EL (cell line): ENCODE measurements around the gene DCP1A.
A peak's percentile ranks its signal among the peaks of the same experiment; 100 is the strongest.

ENCODE experiments used
- DNase-seq: peaks from one replicate; pipeline ENCODE4 v3.0.0-alpha.2; 2016

DCP1A gene

DNA sequence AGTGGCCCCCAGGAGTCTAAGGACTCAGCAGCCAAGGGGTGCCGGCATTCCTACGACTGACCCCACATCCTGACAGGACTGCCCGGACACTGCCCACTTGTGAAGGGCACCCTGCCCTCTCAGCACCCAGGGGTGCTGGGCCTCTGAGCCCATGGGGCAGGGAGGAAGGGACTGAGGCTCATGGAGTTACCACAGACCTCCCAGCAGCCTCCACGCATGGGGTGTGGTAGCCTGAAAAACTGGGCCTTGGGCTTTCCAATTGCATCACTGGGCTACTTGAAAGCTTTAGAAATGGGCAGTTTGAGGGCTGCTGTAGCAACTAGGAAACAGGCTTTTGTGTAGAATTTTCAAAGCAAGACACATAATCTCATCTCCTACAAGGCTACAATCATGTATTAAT lies 104.7 kb downstream of the DCP1A start:
- no peak for DNase-seq

DNA sequence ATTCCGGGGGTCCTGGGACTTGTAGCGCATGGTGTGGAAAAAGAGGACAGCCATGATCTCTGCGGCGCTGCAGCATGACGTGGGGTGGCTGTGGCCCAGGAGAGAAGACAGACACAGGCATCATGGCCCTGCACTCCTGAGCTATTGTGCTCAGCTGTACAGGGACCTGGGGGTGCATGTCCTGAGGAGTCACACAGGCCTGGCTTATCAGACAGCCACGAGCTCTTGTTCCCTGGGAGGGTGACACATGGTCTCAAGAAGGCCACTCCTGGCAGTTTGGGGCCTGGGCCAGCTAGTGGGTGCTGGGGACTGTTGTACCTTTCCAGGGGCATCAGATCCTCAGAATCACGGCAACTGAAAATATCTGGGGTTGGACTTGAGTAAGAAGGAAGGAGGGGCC lies 105.2 kb downstream of the DCP1A start:
- no peak for DNase-seq

DNA sequence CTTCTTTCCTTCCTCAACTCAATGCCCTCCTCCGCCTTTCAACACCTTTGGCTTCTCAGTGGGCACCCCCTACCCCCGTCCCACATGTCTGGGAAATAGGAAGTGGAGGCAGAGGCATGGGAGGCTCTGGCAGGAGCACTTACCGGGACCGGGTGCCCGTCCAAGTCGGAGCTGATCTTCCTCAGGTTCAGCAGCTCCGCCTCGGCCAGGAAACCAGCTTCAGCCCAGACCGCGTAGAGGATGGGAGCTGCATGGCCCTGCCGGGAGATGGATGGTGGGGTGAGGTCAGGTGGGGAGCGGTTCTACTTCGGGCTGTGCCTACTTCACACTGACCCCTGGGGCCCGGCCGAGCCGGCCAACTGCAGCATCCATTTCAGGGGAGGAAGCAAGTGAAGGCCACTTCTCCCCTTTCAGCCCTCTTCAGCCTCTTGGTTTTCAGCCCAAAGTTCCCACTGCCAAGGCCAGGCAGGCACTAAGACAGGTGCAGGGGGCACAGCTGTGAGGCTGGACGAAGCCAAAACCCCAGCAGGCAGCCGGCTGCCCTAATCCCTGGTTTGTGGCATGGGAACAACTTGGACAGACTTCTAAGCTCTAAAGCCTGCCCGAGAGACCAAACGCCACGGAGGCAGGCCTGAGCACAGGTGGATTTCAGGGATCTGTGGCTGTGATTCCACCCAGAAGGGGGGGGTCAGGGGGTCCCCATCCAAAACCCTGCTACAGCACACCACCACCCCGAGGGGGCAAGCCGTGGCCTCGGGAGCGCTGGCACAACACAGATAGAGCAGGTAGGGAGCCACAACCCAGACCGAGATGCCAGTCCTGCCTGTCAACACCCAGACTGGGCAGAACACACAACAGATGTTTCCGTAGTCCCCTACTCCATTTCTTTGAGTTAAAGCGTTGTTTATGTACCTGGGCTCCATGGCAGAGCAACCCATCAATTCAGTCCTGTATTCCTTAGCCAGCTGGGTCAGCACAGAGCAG lies 106.1 kb downstream of the DCP1A start:
- no peak for DNase-seq

DNA sequence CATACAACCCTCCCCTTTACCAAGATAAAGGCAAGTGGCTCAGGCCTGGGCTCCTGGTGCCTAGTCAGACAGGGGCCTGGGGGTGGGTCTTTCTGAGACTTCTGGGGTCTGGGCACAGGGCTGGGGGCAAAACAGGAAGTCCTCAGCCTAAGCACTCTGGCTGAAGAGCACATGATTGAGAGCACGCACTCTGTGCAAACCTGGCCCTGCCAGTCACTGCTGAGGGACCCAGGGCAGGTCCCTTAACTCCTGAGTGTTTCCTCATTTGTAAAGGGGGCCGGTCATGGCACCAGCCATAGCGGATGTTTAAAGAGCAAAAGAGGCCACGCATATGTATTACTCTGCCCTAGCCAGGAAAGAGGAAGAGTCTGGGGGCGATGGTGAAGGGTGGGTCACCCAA lies 107.5 kb downstream of the DCP1A start:
- no peak for DNase-seq

DNA sequence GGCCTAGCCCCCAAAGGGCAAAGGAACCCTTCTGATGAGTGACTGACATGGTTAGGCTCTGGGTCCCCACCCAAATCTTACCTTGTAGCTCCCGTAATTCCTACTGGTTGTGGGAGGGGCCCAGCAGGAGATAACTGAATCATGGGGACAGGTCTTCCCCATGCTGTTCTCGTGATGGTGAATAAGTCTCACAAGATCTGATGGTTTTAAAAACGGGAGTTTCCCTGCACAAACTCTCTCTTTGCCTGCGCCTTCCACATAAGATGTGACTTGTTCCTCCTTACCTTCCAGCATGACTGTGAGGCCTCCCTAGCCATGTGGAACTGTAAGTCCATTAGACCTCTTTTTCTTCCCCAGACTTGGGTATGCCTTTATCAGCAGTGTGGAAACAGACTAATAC lies 108.5 kb downstream of the DCP1A start:
- DNase-seq = no peak

DNA sequence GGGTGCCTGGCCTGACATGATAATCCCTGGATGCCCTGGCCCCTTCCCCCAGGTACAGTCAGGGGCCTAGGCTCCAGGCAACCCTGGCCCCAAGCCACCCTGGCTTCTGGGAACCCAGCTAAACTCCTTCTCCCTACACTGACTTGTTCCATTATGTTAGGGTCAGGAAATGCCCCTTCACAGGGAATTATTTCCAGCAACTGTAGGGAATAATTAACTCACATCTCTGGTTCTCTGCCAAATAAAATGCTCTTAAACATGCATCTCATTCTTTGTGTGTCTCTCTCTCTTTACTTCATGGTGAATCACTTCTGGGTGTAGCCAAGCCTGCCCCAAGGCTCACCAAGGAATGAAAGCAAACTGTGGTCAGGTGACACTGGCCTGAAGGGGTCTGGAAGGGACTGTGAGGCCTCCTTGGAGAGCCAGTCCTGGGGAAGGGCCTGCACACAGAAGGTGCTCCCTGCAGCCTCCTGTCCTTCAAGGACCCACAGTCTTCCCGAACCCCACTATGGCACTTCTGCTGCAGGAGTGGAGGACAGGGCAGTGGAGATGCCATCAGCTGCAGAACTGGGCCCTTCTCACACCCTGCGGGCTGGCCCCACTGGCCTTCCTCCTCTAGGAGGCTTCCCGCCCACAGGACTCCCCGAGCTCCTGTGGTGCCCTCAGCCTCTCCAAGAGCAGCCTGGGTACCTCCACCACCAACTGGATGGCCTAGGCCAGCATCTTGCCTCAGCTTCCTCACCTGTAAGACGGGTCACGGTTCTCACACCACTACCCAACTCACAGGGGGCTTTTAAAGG lies 109.1 kb downstream of the DCP1A start:
- DNase-seq = peak; percentile 97

DNA sequence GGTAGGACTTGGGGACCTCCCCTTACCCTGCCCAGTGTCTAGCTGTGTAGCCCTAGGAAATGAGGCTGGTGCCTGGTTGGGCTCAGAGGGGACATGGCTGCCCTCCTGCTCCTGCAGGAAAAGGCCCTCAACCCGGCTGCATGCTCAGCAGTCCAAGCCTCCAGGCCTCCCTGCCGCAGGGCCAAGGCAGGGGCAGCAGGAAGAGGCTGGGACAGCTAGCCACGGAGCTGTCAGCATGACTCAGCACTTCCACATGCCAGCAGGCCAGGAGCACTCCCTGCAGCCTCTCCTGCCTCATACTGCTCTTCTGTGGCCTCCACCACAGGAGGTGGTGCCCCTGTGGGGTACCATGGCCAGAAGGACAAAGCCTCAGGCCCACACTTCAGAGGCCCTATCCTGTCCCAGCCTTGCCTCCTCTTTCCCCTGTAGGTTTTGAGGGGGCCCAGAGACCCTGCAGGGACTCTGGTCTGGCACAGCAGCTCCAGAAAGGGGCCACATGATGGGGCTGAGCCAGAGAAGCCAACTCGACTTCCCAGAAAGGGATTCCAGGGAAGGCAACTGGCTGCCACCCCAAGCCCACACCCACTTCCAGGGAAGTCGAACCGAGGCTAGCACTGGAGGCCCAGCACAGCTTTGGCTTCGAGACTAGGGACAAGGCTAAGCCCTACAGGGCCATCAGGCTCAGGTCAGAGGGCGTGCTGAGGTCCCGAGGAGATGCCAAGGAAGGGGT lies 111.1 kb downstream of the DCP1A start:
- peak; percentile 93 for DNase-seq

DNA sequence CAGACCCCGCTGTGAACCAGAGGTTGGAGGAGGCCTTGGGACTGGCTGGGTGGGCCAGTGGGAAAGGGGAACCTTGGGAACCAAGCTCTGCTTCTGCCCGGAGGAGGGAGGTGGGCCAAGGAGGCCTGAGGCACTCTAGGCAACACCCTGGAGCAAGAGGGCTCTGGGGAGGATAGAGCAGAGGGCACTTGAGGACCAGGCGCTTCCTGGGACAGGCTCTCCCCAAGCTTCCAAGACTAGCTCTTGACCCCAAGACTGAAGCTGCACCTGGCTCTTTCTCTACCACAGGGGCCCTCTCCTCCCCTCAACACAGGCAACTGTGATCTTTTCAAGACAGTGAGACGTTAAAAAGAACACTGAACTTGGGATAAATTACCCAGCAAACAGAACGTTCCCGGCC lies 111.8 kb downstream of the DCP1A start:
- no peak for DNase-seq

DNA sequence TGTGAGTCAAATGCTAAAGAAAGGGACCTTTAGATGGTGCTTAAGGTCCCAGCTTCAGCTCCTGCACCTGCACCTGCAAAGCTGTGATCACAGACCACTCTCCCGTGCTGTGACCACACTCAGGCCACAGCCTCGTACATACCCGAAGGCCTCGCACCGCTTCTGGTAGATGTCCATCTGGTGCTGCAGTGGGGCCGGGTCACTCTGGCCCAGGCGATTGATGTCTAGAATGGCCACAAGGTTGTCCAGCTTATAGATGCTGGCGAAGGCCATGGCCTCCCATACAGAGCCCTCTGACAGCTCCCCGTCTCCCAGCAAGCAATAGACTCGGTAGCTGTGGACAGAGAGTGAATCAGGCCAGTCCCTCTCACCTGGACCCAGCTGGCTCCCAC lies 112.5 kb downstream of the DCP1A start:
- DNase-seq = no peak

DNA sequence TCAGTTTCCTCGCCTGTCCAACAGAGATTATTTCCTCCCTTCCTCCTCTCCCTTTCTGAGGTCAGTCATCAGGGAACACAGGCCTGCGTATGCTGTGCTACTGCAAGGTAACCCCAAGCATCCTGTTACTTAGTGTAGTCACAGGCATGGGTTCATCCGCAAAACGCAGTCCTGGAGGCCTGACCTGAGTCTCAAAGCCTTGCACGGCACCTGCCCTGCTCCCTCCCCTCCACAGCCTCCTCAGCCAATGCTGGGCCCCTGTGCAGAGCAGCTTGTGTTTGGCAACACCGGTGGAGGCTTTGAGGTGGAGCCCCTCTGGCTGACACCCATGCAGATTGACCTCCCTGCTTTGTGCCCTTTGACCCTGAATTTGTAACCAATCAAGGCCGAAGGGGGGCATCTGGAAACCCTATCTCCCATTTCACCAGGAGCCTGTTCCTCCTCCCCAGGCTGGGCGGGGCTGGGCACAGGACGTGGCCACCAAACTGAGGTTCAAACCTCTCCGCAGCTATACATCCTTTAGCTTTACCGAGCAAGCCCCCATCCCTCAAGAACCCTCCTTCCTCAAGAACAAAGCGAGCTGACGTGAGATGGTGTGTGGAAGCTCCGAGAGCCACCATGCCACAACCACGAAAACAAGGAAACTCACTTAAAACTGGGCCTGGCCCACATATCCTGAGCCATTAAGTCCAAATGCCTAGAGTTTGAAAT lies 113.1 kb downstream of the DCP1A start:
- DNase-seq = no peak
